Neutrophil (primary cell): Measurements from ENCODE around the gene PAPPA2.

Source experiments
- H3K27ac ChIP-seq: fragments of 200-600 bp; sonication (generic); 2 replicates; pipeline ENCODE4 v1.5.1; 2016; ENCODE audit warnings: mild to moderate bottlenecking, moderate library complexity
- H3K27me3 ChIP-seq: fragments of 200-600 bp; sonication (generic); 2 replicates; pipeline ENCODE4 v1.6.0; 2016; ENCODE audit warnings: mild to moderate bottlenecking
- H3K36me3 ChIP-seq: fragments of 200-600 bp; sonication (generic); 2 replicates; pipeline ENCODE4 v1.5.1; 2017
- H3K4me1 ChIP-seq, 2 experiments: fragments of 200-600 bp in 1 of 2; sonication (generic) in 1 of 2; 1 replicate in 1 of 2; 2 replicates in 1 of 2; pipeline versions ENCODE4 v1.5.1 to v1.6.1; 2013 to 2016; ENCODE audit warnings: low read depth in 1 of 2, low read length in 1 of 2, mild to moderate bottlenecking in 1 of 2, moderate library complexity in 1 of 2; ENCODE audit not compliant: control insufficient read depth in 1 of 2, insufficient read depth in 1 of 2
- H3K4me3 ChIP-seq, 2 experiments: fragments of 200-600 bp in 1 of 2; sonication (generic) in 1 of 2; 1 replicate in 1 of 2; 2 replicates in 1 of 2; pipeline ENCODE4 v1.5.1; 2013 to 2016; ENCODE audit warnings: low read depth in 1 of 2, low read length in 1 of 2, mild to moderate bottlenecking in 1 of 2, moderate library complexity in 1 of 2
- H3K9me3 ChIP-seq: fragments of 200-600 bp; sonication (generic); 2 replicates; pipeline ENCODE4 v1.5.1; 2016
- TF ChIP-seq, protein P1 (sequence below): fragments of 200-600 bp; sonication (generic); IDR thresholded peaks from 2 replicates; pipeline ENCODE4 v1.5.1; 2016; ENCODE audit warnings: antibody characterized with exemption

Gene PAPPA2

DNA sequence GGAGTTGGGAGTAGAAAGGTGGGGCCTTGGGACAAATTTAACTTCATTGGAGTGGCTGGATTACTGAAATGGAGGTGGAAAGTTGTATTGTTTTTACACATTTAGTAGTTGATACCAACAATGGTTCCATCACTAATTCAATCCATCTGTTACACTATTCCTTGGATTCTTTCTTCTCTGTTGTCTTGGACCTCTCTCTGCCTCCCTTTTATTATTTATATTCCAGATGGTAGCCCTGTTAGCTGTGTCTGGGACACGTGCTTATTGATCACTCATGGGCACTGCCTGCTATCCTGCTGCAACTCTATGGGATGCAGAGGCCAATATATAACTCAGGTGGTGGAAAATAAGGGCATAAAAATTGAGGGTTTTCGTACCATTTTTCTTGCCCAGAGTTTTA is 346.3 kb downstream of the PAPPA2 start:
- H3K27me3 ChIP-seq: no peaks in the 10 kb centered on the region
- H3K27ac ChIP-seq: no peak overlapping the region
- H3K36me3 ChIP-seq: no peaks in the 10 kb centered on the region
- no peaks in the 10 kb centered on the region for H3K9me3 ChIP-seq
- no peaks in the 10 kb centered on the region for H3K4me1 ChIP-seq
- no peak overlapping the region for H3K4me3 ChIP-seq
- TF ChIP-seq, protein P1, sequence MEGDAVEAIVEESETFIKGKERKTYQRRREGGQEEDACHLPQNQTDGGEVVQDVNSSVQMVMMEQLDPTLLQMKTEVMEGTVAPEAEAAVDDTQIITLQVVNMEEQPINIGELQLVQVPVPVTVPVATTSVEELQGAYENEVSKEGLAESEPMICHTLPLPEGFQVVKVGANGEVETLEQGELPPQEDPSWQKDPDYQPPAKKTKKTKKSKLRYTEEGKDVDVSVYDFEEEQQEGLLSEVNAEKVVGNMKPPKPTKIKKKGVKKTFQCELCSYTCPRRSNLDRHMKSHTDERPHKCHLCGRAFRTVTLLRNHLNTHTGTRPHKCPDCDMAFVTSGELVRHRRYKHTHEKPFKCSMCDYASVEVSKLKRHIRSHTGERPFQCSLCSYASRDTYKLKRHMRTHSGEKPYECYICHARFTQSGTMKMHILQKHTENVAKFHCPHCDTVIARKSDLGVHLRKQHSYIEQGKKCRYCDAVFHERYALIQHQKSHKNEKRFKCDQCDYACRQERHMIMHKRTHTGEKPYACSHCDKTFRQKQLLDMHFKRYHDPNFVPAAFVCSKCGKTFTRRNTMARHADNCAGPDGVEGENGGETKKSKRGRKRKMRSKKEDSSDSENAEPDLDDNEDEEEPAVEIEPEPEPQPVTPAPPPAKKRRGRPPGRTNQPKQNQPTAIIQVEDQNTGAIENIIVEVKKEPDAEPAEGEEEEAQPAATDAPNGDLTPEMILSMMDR: no peak

DNA sequence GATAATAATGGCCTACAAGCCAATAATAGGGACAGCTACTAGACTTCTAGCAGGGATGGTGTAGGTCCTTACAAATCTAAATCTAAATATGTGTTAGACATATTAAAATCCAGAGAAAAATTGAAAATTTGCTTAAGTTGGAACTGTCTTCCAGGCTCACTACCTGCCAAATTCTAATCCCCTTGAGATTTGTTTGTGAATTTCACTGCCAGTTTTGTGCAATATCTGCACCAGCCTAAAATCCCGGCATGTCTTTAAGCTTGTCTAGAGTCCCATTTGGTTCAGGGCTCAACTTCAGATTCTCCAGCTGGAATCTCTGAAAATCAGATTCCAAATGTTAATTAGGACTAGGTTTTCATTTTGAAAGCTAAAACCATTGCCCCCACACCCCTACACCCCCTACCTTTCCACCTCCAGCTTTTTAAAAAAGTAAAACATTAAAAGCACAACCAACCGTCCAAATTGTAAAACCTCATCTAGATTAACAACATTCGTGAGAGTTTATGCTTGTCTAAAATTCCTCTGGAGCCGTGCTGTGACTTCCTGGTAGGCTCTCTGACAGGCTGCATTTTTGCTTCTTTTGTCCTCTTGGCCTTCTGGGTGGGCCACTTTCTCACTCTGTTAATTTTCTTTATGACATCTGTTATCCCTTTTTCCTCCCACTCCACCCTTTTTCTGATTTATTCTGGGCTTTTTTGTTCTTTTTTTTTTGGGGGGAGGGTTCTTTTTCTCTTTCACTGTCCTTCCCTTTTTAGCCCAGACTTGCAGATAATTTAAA is 348.7 kb downstream of the PAPPA2 start:
- Histone ChIP-seq H3K27ac (no peak overlapping the region), H3K4me3 (no peak overlapping the region), H3K27me3 (no peaks in the 10 kb centered on the region), H3K4me1 (no peaks in the 10 kb centered on the region), H3K9me3 (no peaks in the 10 kb centered on the region), H3K36me3 (no peaks in the 10 kb centered on the region)
- TF ChIP-seq, protein P1: no peak

DNA sequence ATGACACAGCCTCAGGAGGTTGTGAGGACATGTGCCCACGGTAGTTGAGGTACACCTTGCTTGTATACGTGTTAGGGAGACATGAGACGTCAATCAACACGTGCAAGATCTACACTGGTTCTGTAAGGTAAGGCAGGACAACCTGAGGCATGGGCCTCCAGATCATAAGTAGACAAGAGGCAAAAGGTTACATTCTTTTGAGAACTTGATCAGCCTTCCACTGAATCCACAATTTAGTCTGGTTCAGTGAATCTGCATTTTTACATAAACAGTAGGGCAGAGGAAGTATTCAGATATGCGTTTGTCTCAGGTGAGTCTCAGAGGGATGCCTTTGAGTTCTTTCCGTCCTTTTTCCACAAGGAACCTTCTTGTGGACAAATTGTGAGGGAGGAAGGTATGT is 352.6 kb downstream of the PAPPA2 start:
- TF ChIP-seq, protein P1: no peak
- Histone ChIP-seq H3K27ac (no peak overlapping the region), H3K4me3 (no peak overlapping the region), H3K36me3 (no peaks in the 10 kb centered on the region), H3K9me3 (no peaks in the 10 kb centered on the region), H3K27me3 (no peaks in the 10 kb centered on the region), H3K4me1 (no peaks in the 10 kb centered on the region)

DNA sequence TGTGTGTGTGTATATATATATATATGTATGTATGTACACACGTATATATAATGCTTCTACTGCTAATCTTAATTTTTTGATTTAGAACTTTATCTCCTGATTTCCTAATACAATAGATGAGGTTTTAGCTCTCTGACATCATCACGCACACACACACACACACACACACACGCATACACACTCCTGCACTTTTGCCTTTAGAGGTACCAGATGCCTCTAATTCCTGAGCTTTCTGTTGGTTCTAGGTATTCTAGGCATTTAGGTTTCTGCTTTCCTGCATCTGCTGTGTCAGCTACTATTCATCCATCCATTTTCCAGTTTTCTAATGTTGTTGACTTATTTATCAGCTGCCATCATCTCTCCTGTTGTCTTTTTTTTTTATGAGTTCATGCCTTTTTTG is 353.3 kb downstream of the PAPPA2 start:
- no peaks in the 10 kb centered on the region for H3K4me1 ChIP-seq
- H3K9me3 ChIP-seq: no peaks in the 10 kb centered on the region
- TF ChIP-seq, protein P1: no peak
- H3K27me3 ChIP-seq: no peaks in the 10 kb centered on the region
- H3K27ac ChIP-seq: no peak overlapping the region
- H3K36me3 ChIP-seq: no peaks in the 10 kb centered on the region
- no peak overlapping the region for H3K4me3 ChIP-seq

DNA sequence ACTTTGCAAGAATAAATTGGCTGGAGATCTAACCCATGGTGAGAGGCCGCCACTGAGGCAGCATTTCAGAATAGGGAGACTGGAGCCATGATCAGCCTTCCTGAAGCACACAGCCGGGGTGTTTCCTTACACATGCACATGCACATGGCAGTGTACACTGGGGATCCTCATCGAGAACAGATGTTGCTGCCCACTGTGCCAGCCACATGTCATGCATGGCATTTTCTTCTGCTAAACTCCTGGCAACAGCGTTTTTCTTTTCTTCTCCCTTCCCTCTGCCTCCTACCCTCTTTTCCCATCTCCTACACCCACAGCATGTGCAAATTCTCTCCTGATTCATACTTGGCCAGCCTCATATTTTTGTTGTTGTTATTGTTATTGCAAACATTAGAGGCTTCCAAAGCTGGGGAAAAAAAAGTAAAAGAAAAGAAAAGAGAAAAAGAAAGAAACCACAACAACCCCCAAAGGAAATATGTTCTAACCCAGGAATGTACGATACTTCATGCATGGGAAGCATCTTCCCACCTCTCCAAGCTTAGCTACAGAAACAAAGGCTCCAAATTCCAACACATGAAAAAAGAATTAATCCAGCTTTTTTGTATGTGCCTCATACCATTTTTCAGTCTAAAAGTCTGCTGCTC is 357.5 kb downstream of the PAPPA2 start:
- Histone ChIP-seq H3K27me3 (no peaks in the 10 kb centered on the region), H3K4me1 (no peaks in the 10 kb centered on the region), H3K36me3 (no peaks in the 10 kb centered on the region), H3K27ac (no peak overlapping the region), H3K9me3 (no peaks in the 10 kb centered on the region), H3K4me3 (no peak overlapping the region)
- TF ChIP-seq, protein P1: no peak
